Transverse colon (tissue), 4 donors: ENCODE data around the gene DTX3L. TPM values are rescaled to one million over a fixed set of nuclear protein-coding genes. Genes with fewer than 3 reads are reported as not detected.

Source experiments
- DNase-seq: peaks from one replicate; pipeline ENCODE4 v3.0.0-alpha.2; 2019
- H3K27ac ChIP-seq, 4 donors: fragments of 200-600 bp; sonication (generic); 2 replicates each; pipeline ENCODE4 v1.5.1; 2016 to 2018; ENCODE audit warnings: inconsistent platforms in 4 of 4
- H3K27me3 ChIP-seq: fragments of 200-600 bp; sonication (generic); 2 replicates; pipeline ENCODE4 v1.5.1; 2017; ENCODE audit warnings: inconsistent platforms
- H3K36me3 ChIP-seq, 4 donors: fragments of 200-600 bp; sonication (generic); 2 replicates each; pipeline ENCODE4 v1.5.1; 2017 to 2019; ENCODE audit warnings: inconsistent platforms in 4 of 4
- H3K4me1 ChIP-seq, 4 donors: fragments of 200-600 bp; sonication (generic); 2 replicates each; pipeline ENCODE4 v1.5.1; 2017 to 2020; ENCODE audit warnings: inconsistent platforms in 4 of 4
- H3K4me3 ChIP-seq, 4 donors: fragments of 200-600 bp; sonication (generic); 1 replicate in 1 of 4; 2 replicates in 3 of 4; pipeline versions ENCODE4 v1.5.1 to v1.6.1; 2017 to 2019; ENCODE audit warnings: inconsistent platforms in 4 of 4
- H3K9me3 ChIP-seq, 2 donors: fragments of 200-600 bp; sonication (generic); 2 replicates each; pipeline ENCODE4 v1.5.1; 2017 to 2019; ENCODE audit warnings: inconsistent platforms in 2 of 2
- CTCF ChIP-seq, 5 experiments: fragments of 200-600 bp in 3 of 5; fragments of 450-650 bp in 2 of 5; sonication (generic) in 3 of 5; IDR thresholded peaks; 1 replicate in 2 of 5; 2 replicates in 3 of 5; pipeline ENCODE4 v1.5.1; 2016 to 2017; ENCODE audit warnings: antibody characterized with exemption in 5 of 5, inconsistent platforms in 3 of 5, mild to moderate bottlenecking in 2 of 5, moderate library complexity in 1 of 5
- EP300 ChIP-seq: sonication (generic); formaldehyde crosslinking; IDR thresholded peaks from one replicate; pipeline ENCODE4 v1.6.1; 2017; ENCODE audit warnings: antibody characterized with exemption, low read depth
- POLR2A ChIP-seq: fragments of 450-650 bp; IDR thresholded peaks from one replicate; pipeline ENCODE4 v1.6.1; 2016; ENCODE audit warnings: antibody characterized with exemption, mild to moderate bottlenecking, moderate library complexity
- POLR2AphosphoS5 ChIP-seq, 3 donors: sonication (generic); formaldehyde crosslinking; IDR thresholded peaks; one replicate each; pipeline ENCODE4 v1.6.1; 2016; ENCODE audit warnings: antibody characterized with exemption in 3 of 3
- WGBS, 2 donors: methylation state at CpG; one replicate each; pipeline ENCODE4 v1.1.5; 2018; ENCODE audit warnings: low coverage in 1 of 2; 5-methylcytosine and 5-hydroxymethylcytosine counted together
- in situ Hi-C, 4 donors: fragments of 200-750 bp; cut with MboI; loops; one replicate each; pipeline versions ENCODE4 v1.15.0 to v1.15.1; 2017; ENCODE audit warnings: low sequenced_read_pairs in 3 of 4, low pct_ligation_motif_present in 1 of 4, low pct_unique_long_range_greater_than_20kb in 1 of 4
- intact Hi-C: fragments of 100-400 bp; cut with DNase I; formaldehyde crosslinking; loops from one replicate; pipeline ENCODE4 v1.15.1; 2023; ENCODE audit warnings: low total_unique reads
- total RNA-seq, 4 donors: library from RNA; depleted of rRNA; stranded (reverse); fragments of >200 nt; gene quantifications; one replicate each; pipeline ENCODE4 v1.1.0, GENCODE V29; 2016

The DTX3L gene
- 10 to 100 TPM; 22.3 to 32.4 (median 26.7) TPM for total RNA-seq

GRCh38 chr3:122564155-122564912 lies at the start of gene DTX3L, which contains the start of gene PARP9:
DTX3L (plus strand) TSS chr3:122564338; CDS start chr3:122564427, 89 bp downstream.
PARP9 (minus strand) TSS chr3:122564300; CDS start chr3:122559620, 4,680 bp downstream.
- intact Hi-C loops: loop anchor here (5.0 kb wide), 1 partner anchor 118 kb away; the partner anchor contains the start of gene PARP14
- H3K27ac ChIP-seq: peak within 1 kb of the TSS; percentile 92 to 97 (median 92)
- TF ChIP-seq POLR2AphosphoS5 (IDR thresholded peaks at IDR 0.05) (peak; percentile 79 to 90 (median 89)), EP300 (no peak), POLR2A (peak; percentile 86)
- no peaks in the 10 kb centered on the region for H3K9me3 ChIP-seq
- H3K4me3 ChIP-seq: peak within 1 kb of the TSS; percentile 68 to 92 (median 76)
- WGBS, 2 donors: 0% methylated on average over 3 to 47 of the region's 56 CpGs
- DNase-seq: peak; percentile 90
- in situ Hi-C loops: no loop called here
- peaks cover 0 to 25% (median 2%) of the 10 kb centered on the region in 4 donors for H3K36me3 ChIP-seq
- H3K27me3 ChIP-seq: no peaks in the 10 kb centered on the region
- H3K4me1 ChIP-seq: peaks cover 8 to 57% (median 25%) of the 10 kb centered on the region in 4 donors

GRCh38 chr3:122515020-122515468 lies 49.1 kb upstream of the DTX3L start:
- in situ Hi-C loops: no loop called here
- Histone ChIP-seq H3K4me3 (peak overlapping the region; percentile 53 to 94 (median 88)), H3K9me3 (no peaks in the 10 kb centered on the region), H3K4me1 (peaks cover 15 to 37% (median 22%) of the 10 kb centered on the region in 4 donors), H3K27me3 (no peaks in the 10 kb centered on the region), H3K36me3 (no peaks in the 10 kb centered on the region), H3K27ac (peak overlapping the region; percentile 95 to 100 (median 98))
- no peak for DNase-seq
- WGBS, 2 donors: 37 to 44% methylated on average over 5 to 19 of the region's 19 CpGs
- intact Hi-C loops: no loop called here
- TF ChIP-seq POLR2A (no peak), EP300 (no peak), CTCF (IDR thresholded peaks at IDR 0.05) (no peak), POLR2AphosphoS5 (IDR thresholded peaks at IDR 0.05) (no peak)

GRCh38 chr3:122515870-122516269 lies 48.3 kb upstream of the DTX3L start:
- 88 to 91% methylated on average over 1 to 3 of the region's 3 CpGs for WGBS, 2 donors
- no peak for DNase-seq

GRCh38 chr3:122516846-122517360 lies 47.2 kb upstream of the DTX3L start:
- no peaks in the 10 kb centered on the region for H3K27me3 ChIP-seq
- H3K4me3 ChIP-seq: no peak overlapping the region
- peaks cover 10 to 24% (median 16%) of the 10 kb centered on the region in 4 donors for H3K4me1 ChIP-seq
- 94 to 100% methylated on average over 1 to 6 of the region's 6 CpGs for WGBS, 2 donors
- H3K36me3 ChIP-seq: no peaks in the 10 kb centered on the region
- TF ChIP-seq POLR2AphosphoS5 (IDR thresholded peaks at IDR 0.05) (no peak), CTCF (IDR thresholded peaks at IDR 0.05) (no peak), EP300 (no peak), POLR2A (no peak)
- DNase-seq: no peak
- H3K9me3 ChIP-seq: no peaks in the 10 kb centered on the region
- intact Hi-C loops: no loop called here
- in situ Hi-C loops: no loop called here
- no peak overlapping the region for H3K27ac ChIP-seq

More at GRCh38 chr3:122515870-122516269, 48.3 kb upstream of the DTX3L start:
- no peaks in the 10 kb centered on the region for H3K36me3 ChIP-seq
- intact Hi-C loops (no loop called here), in situ Hi-C loops (no loop called here)
- no peak overlapping the region for H3K27ac ChIP-seq
- H3K4me3 ChIP-seq: no peak overlapping the region
- no peaks in the 10 kb centered on the region for H3K9me3 ChIP-seq
- TF ChIP-seq POLR2A (no peak), POLR2AphosphoS5 (IDR thresholded peaks at IDR 0.05) (no peak), CTCF (IDR thresholded peaks at IDR 0.05) (no peak), EP300 (no peak)
- peaks cover 15 to 31% (median 22%) of the 10 kb centered on the region in 4 donors for H3K4me1 ChIP-seq
- no peaks in the 10 kb centered on the region for H3K27me3 ChIP-seq
